ENCODE measurements around the gene GRAMD4.

GRCh38 chr22:46693634-46694415, 73.6 kb downstream of the GRAMD4 start:
- TF ChIP-seq CTCF (IDR thresholded peaks at IDR 0.05; ENCODE audit: low read length) (no peak), EZH2 (optimal IDR thresholded peaks at IDR 0.05; ENCODE audit: low read depth, low read length) (no peak)

All from MM.1S (cell line).